GM12878 (cell line): ENCODE results near the gene PCSK6.

Experiments used
- CBX3 ChIP-seq: fragments of 200-600 bp; sonication (generic); IDR thresholded peaks from 2 replicates; pipeline ENCODE4 v1.6.1; 2016; ENCODE audit warnings: low read depth, borderline replicate concordance
- CBX5 ChIP-seq: sonication (generic); IDR thresholded peaks from 2 replicates; pipeline ENCODE4 v1.6.1; 2016; ENCODE audit warnings: low read depth, moderate library complexity, mild to moderate bottlenecking, inconsistent platforms
- CHD1 ChIP-seq: IDR thresholded peaks from 2 replicates; pipeline ENCODE4 v1.6.1; 2012; ENCODE audit warnings: low read depth, low read length, improper control_type of control experiment
- CTCF ChIP-seq, 3 experiments: IDR thresholded peaks in 2 of 3; conservative IDR thresholded peaks in 1 of 3; 2 replicates each; pipeline ENCODE4 v1.5.1; 2011; ENCODE audit warnings: low read depth in 3 of 3, low read length in 3 of 3, mild to moderate bottlenecking in 3 of 3, control low read depth in 2 of 3, moderate library complexity in 2 of 3, inconsistent platforms in 1 of 3, mixed read lengths in 1 of 3; ENCODE audit not compliant: control insufficient read depth in 2 of 3, insufficient read depth in 1 of 3; ENCODE audit errors: extremely low read depth in 1 of 3
- EZH2 ChIP-seq: IDR thresholded peaks from 2 replicates; pipeline ENCODE4 v1.6.1; 2012; ENCODE audit warnings: low read depth, mild to moderate bottlenecking, control low read depth, inconsistent platforms, low read length, borderline replicate concordance; ENCODE audit not compliant: control insufficient read depth
- FOS ChIP-seq: IDR thresholded peaks from 3 replicates; pipeline ENCODE4 v1.6.1; 2011; ENCODE audit warnings: borderline replicate concordance; ENCODE audit not compliant: insufficient read length; ENCODE audit errors: extremely low read depth
- HDAC2 ChIP-seq: fragments of 200-600 bp; sonication (generic); IDR thresholded peaks from 2 replicates; pipeline ENCODE4 v1.6.1; 2017
- POLR2A ChIP-seq: IDR thresholded peaks from 2 replicates; pipeline ENCODE4 v1.6.1; 2011; ENCODE audit warnings: low read depth, mild to moderate bottlenecking, low read length
- RAD21 ChIP-seq: IDR thresholded peaks from 2 replicates; pipeline ENCODE4 v1.6.1; 2011; ENCODE audit warnings: mild to moderate bottlenecking, low read depth, low read length, moderate library complexity; ENCODE audit not compliant: insufficient read depth
- TAF1 ChIP-seq: IDR thresholded peaks from 2 replicates; pipeline ENCODE4 v1.6.1; 2011; ENCODE audit warnings: mild to moderate bottlenecking, low read depth, low read length, borderline replicate concordance
- TCF12 ChIP-seq: IDR thresholded peaks from 2 replicates; pipeline ENCODE4 v1.6.1; 2011; ENCODE audit warnings: low read depth, mild to moderate bottlenecking, low read length
- TCF7 ChIP-seq: IDR thresholded peaks from 2 replicates; pipeline ENCODE4 v1.6.1; 2014; ENCODE audit warnings: antibody characterized with exemption, borderline replicate concordance

- no peak for TF ChIP-seq CBX3
- TF ChIP-seq HDAC2: no peak
- no peak for TF ChIP-seq TAF1
- no peak for TF ChIP-seq CTCF (IDR thresholded peaks at IDR 0.05 in 2 of 3, conservative IDR thresholded peaks at IDR 0.05 in 1 of 3; ENCODE audit: control insufficient read depth in 2 of 3, extremely low read depth in 1 of 3, insufficient read depth in 1 of 3, low read depth in 3 of 3, low read length in 3 of 3)
- no peak for TF ChIP-seq TCF7
- no peak for TF ChIP-seq TCF12
- no peak for TF ChIP-seq POLR2A
- no peak for TF ChIP-seq EZH2
- TF ChIP-seq FOS: no peak
- TF ChIP-seq CBX5: no peak
- TF ChIP-seq RAD21: no peak
- TF ChIP-seq CHD1: no peak
Measured at GRCh38 chr15:101394056-101394630, 95.4 kb downstream of the PCSK6 start.
